Mesodermal cell (in vitro differentiated cells): Measurements from ENCODE around the gene SLC12A9.
"Not testable (repeated sequence)": the region's sequence is repeated elsewhere in the genome, so short reads cannot be mapped to it uniquely, and the experiment has no call there.

Experiments
- H3K27ac ChIP-seq: 2 replicates; pipeline ENCODE4 v1.7.0; 2013; ENCODE audit warnings: mild to moderate bottlenecking, low read depth, low read length, moderate library complexity; ENCODE audit not compliant: severe bottlenecking
- H3K36me3 ChIP-seq: 2 replicates; pipeline ENCODE4 v1.7.1; 2013; ENCODE audit warnings: mild to moderate bottlenecking, low read length, moderate library complexity; ENCODE audit not compliant: control insufficient read depth, insufficient read depth
- H3K4me1 ChIP-seq: one replicate; pipeline ENCODE4 v1.7.1; 2013; ENCODE audit warnings: mild to moderate bottlenecking, low read length; ENCODE audit not compliant: insufficient read depth, control insufficient read depth, poor library complexity, severe bottlenecking
- H3K4me3 ChIP-seq: 2 replicates; pipeline ENCODE4 v1.7.0; 2013; ENCODE audit warnings: low read length, control low read depth, mild to moderate bottlenecking; ENCODE audit not compliant: insufficient read depth, poor library complexity, severe bottlenecking; ENCODE audit errors: extremely low read depth
- H3K9me3 ChIP-seq: 2 replicates; pipeline ENCODE4 v1.7.1; 2013; ENCODE audit warnings: mild to moderate bottlenecking, low read length, moderate library complexity; ENCODE audit not compliant: control insufficient read depth
- WGBS, 2 experiments: methylation state at CpG; one replicate each; pipeline ENCODE4 v1.1.5; 2013; ENCODE audit warnings: missing lambda C conversion rate in 2 of 2; ENCODE audit not compliant: insufficient coverage in 2 of 2; 5-methylcytosine and 5-hydroxymethylcytosine counted together

SLC12A9 gene

DNA sequence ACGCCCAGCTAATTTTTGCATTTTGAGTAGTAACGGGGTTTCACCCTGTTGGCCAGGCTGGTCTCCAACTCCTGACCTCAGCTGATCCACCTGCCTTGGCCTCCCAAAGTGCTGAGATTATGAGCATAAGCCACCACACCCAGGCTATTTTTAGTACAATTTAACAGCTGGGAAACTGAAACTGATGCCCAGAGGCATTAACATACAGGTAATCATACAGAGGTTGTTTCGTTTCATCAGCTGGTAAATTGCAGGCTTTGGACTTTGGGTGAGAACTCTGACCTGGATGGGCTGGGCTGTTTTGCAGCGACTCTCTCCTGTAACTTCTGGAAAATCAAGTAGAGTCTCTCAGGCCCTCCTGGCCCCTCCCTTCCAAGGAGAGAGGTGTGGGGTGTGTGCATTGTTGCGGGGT, 49.4 kb downstream of the SLC12A9 start:
- Histone ChIP-seq H3K4me3 (no peak overlapping the region), H3K27ac (no peak overlapping the region), H3K4me1 (no peaks in the 10 kb centered on the region), H3K9me3 (no peaks in the 10 kb centered on the region), H3K36me3 (no peaks in the 10 kb centered on the region)
- 100% methylated on average over 1 to 2 of the region's 5 CpGs for WGBS, 2 experiments

DNA sequence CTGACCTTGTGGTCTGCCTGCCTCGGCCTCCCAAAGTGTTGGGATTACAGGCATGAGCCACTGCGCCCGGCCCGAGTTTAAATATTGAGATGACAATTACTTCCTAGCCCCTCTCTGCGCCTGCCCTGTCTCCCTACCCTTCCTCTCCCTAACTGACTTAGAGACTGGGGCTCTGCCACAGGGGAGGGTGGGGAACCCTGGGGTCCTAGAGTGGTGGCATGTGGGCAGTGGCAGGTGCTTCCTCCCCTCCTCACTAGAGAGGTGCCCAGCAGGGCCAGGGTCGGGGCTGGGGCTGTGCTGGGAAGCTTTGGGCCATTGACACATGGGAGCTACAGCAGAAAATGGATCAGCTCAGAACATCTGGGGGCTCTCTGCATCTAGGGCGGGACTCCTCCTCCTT, 50.1 kb downstream of the SLC12A9 start:
- H3K36me3 ChIP-seq = no peaks in the 10 kb centered on the region
- H3K27ac ChIP-seq = no peak overlapping the region
- H3K4me3 ChIP-seq = no peak overlapping the region
- no peaks in the 10 kb centered on the region for H3K4me1 ChIP-seq
- 80 to 100% methylated on average over 1 to 2 of the region's 7 CpGs for WGBS, 2 experiments
- H3K9me3 ChIP-seq = no peaks in the 10 kb centered on the region

DNA sequence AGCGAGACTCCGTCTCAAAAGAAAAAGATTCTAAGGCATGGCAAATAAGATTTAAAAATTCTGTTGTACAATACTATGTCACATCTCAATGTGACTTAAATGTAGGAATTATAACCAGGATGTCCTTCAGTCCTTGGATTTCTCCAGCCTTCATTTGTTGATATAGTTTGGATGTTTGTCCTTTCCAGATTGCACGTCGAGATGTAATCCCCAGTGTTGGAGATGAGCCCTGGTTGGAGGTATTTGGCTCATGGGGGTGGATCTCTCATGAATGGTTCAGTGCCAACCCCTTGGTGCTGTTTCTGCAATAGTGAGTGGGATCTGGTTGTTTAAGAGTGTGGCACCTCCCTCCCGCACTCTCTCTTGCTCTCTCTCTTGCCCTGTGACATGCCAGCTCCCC, 56.0 kb downstream of the SLC12A9 start:
- H3K27ac ChIP-seq = no peak overlapping the region
- H3K4me3 ChIP-seq = no peak overlapping the region
- H3K9me3 ChIP-seq = no peaks in the 10 kb centered on the region
- H3K36me3 ChIP-seq = no peaks in the 10 kb centered on the region
- H3K4me1 ChIP-seq = no peaks in the 10 kb centered on the region
- 100% methylated on average over 3 of the region's 5 CpGs for WGBS, 2 experiments

DNA sequence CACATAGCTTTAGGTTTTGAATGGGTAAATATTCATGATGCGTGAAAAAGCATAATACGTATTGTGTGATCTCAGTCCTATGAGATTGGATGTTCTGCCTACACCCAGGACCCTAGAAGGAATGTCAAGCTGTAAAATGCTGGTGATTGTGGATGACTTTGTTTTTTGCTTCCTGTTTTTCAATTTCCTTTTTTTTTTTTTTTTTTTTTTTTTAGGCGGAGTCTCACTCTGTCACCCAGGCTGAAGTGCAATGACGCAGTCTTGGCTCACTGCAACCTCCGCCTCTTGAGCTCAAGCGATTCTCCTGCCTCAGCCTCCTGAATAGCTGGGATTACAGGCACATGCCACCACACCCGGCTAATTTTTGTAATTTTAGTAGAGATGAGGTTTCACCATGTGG, 57.9 kb downstream of the SLC12A9 start:
- H3K4me3 ChIP-seq, H3K9me3 ChIP-seq, H3K4me1 ChIP-seq, H3K27ac ChIP-seq, H3K36me3 ChIP-seq: not testable (repeated sequence)
- WGBS, 2 experiments = 92 to 98% methylated on average over 5 to 6 of the region's 7 CpGs

DNA sequence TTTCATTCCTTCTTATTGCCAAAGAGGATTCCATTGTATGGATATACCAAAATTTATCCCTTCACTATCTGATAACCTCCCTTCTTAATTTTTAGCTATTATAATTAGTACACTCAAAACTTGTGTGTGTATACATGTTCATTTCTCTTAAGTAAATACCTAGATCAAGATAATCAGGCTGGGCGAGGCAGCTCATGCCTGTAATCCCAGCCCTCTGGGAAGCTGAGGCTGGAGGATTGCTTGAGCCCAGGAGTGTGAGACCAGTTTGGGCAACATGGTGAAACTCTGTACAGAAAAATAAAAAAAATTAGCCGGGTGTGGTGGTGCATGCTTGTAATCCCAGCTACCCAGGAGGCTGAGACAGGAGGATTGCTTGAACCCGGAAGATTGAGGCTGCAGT, 59.0 kb downstream of the SLC12A9 start:
- Histone ChIP-seq H3K27ac (no peak overlapping the region), H3K9me3 (no peaks in the 10 kb centered on the region), H3K4me3 (no peak overlapping the region), H3K4me1 (no peaks in the 10 kb centered on the region), H3K36me3 (no peaks in the 10 kb centered on the region)
- WGBS, 2 experiments = 100% methylated on average over 1 to 2 of the region's 3 CpGs

DNA sequence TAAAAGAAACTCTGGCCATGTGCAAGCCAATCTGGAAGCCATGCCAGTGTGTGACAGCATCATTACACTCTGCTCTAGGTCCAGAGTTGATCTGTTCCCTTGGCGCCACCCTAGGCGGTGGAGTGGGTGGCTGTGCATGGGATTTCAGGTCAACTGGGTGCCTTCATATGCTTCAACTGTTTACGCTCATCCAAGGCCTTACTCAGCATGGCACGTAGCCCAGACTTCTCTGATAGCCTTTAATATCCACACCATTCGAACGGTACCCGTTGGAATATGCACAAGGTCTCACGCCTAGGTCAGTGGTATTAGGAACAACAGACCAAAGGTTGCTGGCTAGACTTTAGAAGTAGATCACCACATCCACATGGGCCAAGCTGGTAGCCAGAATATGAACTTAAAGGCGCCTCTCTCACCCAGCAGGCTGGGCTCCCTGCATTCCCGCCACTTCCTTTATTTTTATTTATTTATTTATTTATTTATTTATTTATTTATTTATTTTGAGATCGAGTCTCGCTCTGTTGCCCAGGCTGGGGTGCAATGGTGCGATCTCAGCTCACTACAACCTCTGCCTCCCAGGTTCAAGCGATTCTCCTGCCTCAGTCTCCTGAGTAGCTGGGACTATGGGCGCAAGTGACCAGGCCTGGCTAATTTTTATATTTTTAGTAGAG, 61.8 kb downstream of the SLC12A9 start:
- Histone ChIP-seq H3K9me3 (no peaks in the 10 kb centered on the region), H3K4me1 (no peaks in the 10 kb centered on the region), H3K36me3 (no peaks in the 10 kb centered on the region), H3K4me3 (no peak overlapping the region), H3K27ac (no peak overlapping the region)
- WGBS, 2 experiments = 90 to 94% methylated on average over 6 to 8 of the region's 15 CpGs

DNA sequence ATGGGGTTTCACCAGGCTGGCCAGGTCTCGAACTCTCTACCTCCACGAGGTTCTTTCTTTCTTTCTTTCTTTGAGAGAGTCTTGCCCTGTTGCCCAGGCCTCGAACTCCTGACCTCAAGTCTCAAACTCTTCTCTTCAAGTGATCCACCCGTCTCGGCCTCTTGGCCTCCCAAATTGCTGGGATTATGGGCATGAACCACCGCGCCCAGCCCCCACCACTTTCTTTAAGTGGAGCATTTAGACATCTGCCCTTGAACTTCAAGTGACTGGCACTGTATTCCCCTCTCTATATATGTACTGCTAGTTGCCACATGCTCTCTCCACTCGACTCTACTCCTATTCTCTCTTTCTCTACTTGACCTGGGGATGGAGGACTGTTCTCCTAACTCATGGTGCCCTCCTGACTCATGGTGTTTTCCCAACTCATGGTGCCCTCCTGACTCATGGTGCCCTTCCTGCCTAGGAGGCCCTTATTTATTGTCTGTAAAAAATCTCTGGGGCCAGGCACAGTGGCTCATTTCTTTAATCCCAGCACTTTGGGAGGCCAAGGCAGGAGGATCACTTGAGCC, 62.5 kb downstream of the SLC12A9 start:
- 88 to 96% methylated on average over 8 of the region's 8 CpGs for WGBS, 2 experiments
- Histone ChIP-seq H3K4me1 (no peaks in the 10 kb centered on the region), H3K4me3 (no peak overlapping the region), H3K27ac (no peak overlapping the region), H3K9me3 (no peaks in the 10 kb centered on the region), H3K36me3 (no peaks in the 10 kb centered on the region)
